IMR-90 (cell line): ENCODE results near the gene SERPINA3. TPM values are rescaled to one million over a fixed set of nuclear protein-coding genes. Genes with fewer than 3 reads are reported as not detected.

Experiments used
- ATAC-seq: fragments of 200-7000 bp; cut with Tn5 transposase; 2 replicates; pipeline ENCODE4 v1.9.1; 2020; ENCODE audit warnings: low read depth, mild to moderate bottlenecking, moderate library complexity
- BruUV-seq: library from RNA; stranded (reverse); fragments of 400-500 nt; replicated peaks from 2 replicates; lab custom pipeline; 2021; lab: Mats Ljungman, UMichigan
- CTCF ChIA-PET: fragments of 300-600 bp; formaldehyde crosslinking; extraction: SDS; loops from one replicate; lab custom pipeline; 2021; ENCODE audit warnings: antibody characterized with exemption; lab: Yijun Ruan, JAX
- POLR2A ChIA-PET: fragments of 300-600 bp; sonication (Branson Sonifier 250); formaldehyde crosslinking; loops from one replicate; lab custom pipeline; 2022; ENCODE audit warnings: antibody characterized with exemption; ENCODE audit not compliant: unreplicated experiment; lab: Charles Lee
- DNase-seq: peaks from one replicate; pipeline ENCODE4 v3.0.0; 2013
- H2AFZ ChIP-seq: replicated peaks from 2 replicates; pipeline ENCODE3; 2013; ENCODE audit warnings: low read length, mild to moderate bottlenecking; ENCODE audit not compliant: poor library complexity
- H2AK5ac ChIP-seq: 2 replicates; pipeline ENCODE4 v1.6.1; 2013; ENCODE audit warnings: low read depth, low read length, inconsistent platforms
- H2AK9ac ChIP-seq: replicated peaks from 2 replicates; pipeline ENCODE3; 2013; ENCODE audit warnings: mild to moderate bottlenecking, low read depth, low read length, moderate library complexity; ENCODE audit not compliant: poor library complexity
- H2BK120ac ChIP-seq: 2 replicates; pipeline ENCODE4 v1.6.1; 2013; ENCODE audit warnings: low read depth, low read length, inconsistent platforms
- H2BK15ac ChIP-seq: 3 replicates; pipeline ENCODE4 v1.6.1; 2013; ENCODE audit warnings: low read depth, low read length, inconsistent platforms
- H2BK20ac ChIP-seq: 2 replicates; pipeline ENCODE4 v1.6.1; 2013; ENCODE audit warnings: low read depth, mild to moderate bottlenecking, inconsistent platforms, low read length, moderate library complexity
- H2BK5ac ChIP-seq: 2 replicates; pipeline ENCODE4 v1.6.1; 2013; ENCODE audit warnings: mild to moderate bottlenecking, low read depth, low read length, inconsistent platforms; ENCODE audit not compliant: poor library complexity, severe bottlenecking
- H3K14ac ChIP-seq: replicated peaks from 2 replicates; pipeline ENCODE4 v1.6.1; 2013; ENCODE audit warnings: low read depth, low read length, inconsistent platforms
- H3K18ac ChIP-seq: 2 replicates; pipeline ENCODE4 v1.6.1; 2013; ENCODE audit warnings: low read depth, low read length, control low read depth
- H3K23ac ChIP-seq: 2 replicates; pipeline ENCODE4 v1.6.1; 2013; ENCODE audit warnings: low read depth, low read length, inconsistent platforms
- H3K27ac ChIP-seq: 2 replicates; pipeline ENCODE4 v1.5.1; 2013; ENCODE audit warnings: mild to moderate bottlenecking, control low read depth, low read length; ENCODE audit not compliant: insufficient read depth
- H3K27me3 ChIP-seq: 2 replicates; pipeline ENCODE4 v1.6.1; 2013; ENCODE audit warnings: low read length; ENCODE audit not compliant: control insufficient read depth, insufficient read depth
- H3K36me3 ChIP-seq: 2 replicates; pipeline ENCODE4 v1.6.1; 2013; ENCODE audit warnings: low read length, mixed read lengths; ENCODE audit not compliant: control insufficient read depth, insufficient read depth
- H3K4ac ChIP-seq: 2 replicates; pipeline ENCODE4 v1.6.1; 2013; ENCODE audit warnings: low read depth, low read length, inconsistent platforms
- H3K4me1 ChIP-seq: 2 replicates; pipeline ENCODE4 v1.6.1; 2013; ENCODE audit warnings: low read length, mixed read lengths; ENCODE audit not compliant: control insufficient read depth, insufficient read depth
- H3K4me2 ChIP-seq: 2 replicates; pipeline ENCODE4 v1.6.1; 2013; ENCODE audit warnings: low read depth, mild to moderate bottlenecking, control low read depth, low read length, moderate library complexity
- H3K4me3 ChIP-seq: 2 replicates; pipeline ENCODE4 v1.5.1; 2013; ENCODE audit warnings: low read depth, mild to moderate bottlenecking, control low read depth, low read length, moderate library complexity; ENCODE audit not compliant: insufficient read depth
- H3K56ac ChIP-seq: 2 replicates; pipeline ENCODE4 v1.6.1; 2013; ENCODE audit warnings: low read length, inconsistent platforms; ENCODE audit not compliant: insufficient read depth; ENCODE audit errors: extremely low read depth
- H3K79me1 ChIP-seq, 2 experiments: 2 replicates each; pipeline ENCODE4 v1.6.1; 2013; ENCODE audit warnings: low read length in 2 of 2, inconsistent platforms in 1 of 2, low read depth in 1 of 2
- H3K9ac ChIP-seq: 2 replicates; pipeline ENCODE4 v1.6.1; 2013; ENCODE audit warnings: low read depth, low read length, control low read depth
- H3K9me1 ChIP-seq: 2 replicates; pipeline ENCODE4 v1.6.1; 2013; ENCODE audit warnings: low read length, inconsistent platforms; ENCODE audit not compliant: insufficient read depth
- H3K9me3 ChIP-seq: 2 replicates; pipeline ENCODE4 v1.6.1; 2013; ENCODE audit warnings: low read length; ENCODE audit not compliant: control insufficient read depth, insufficient read depth
- H4K20me1 ChIP-seq: 2 replicates; pipeline ENCODE4 v1.6.1; 2013; ENCODE audit warnings: low read length, inconsistent platforms; ENCODE audit not compliant: insufficient read depth
- H4K5ac ChIP-seq: 2 replicates; pipeline ENCODE4 v1.6.1; 2013; ENCODE audit warnings: mild to moderate bottlenecking, low read depth, low read length, control low read depth
- H4K8ac ChIP-seq, 2 experiments: 2 replicates each; pipeline ENCODE4 v1.6.1; 2013; ENCODE audit warnings: low read depth in 2 of 2, low read length in 2 of 2, control low read depth in 1 of 2, inconsistent platforms in 1 of 2
- H4K91ac ChIP-seq: 2 replicates; pipeline ENCODE4 v1.6.1; 2013; ENCODE audit warnings: low read depth, low read length, inconsistent platforms; ENCODE audit not compliant: insufficient read depth
- BHLHE40 ChIP-seq: fragments of 150-350 bp; IDR thresholded peaks from 2 replicates; pipeline ENCODE4 v1.6.1; 2016; ENCODE audit warnings: mild to moderate bottlenecking, low read depth, low read length
- CEBPB ChIP-seq: IDR thresholded peaks from 2 replicates; pipeline ENCODE4 v1.6.1; 2012; ENCODE audit warnings: low read depth, low read length, improper control_type of control experiment
- CHD1 ChIP-seq: IDR thresholded peaks from 2 replicates; pipeline ENCODE4 v1.6.1; 2012; ENCODE audit warnings: low read depth, low read length, improper control_type of control experiment
- FOS ChIP-seq: fragments of 150-350 bp; IDR thresholded peaks from 2 replicates; pipeline ENCODE4 v1.6.1; 2016; ENCODE audit warnings: low read depth, low read length
- MAFK ChIP-seq: IDR thresholded peaks from 2 replicates; pipeline ENCODE4 v1.6.1; 2012; ENCODE audit warnings: low read depth, low read length, improper control_type of control experiment
- MAZ ChIP-seq: IDR thresholded peaks from 2 replicates; pipeline ENCODE4 v1.6.1; 2012; ENCODE audit warnings: low read depth, mild to moderate bottlenecking, low read length, improper control_type of control experiment, moderate library complexity, borderline replicate concordance
- POLR2A ChIP-seq: IDR thresholded peaks from 2 replicates; pipeline ENCODE4 v1.6.1; 2012; ENCODE audit warnings: mild to moderate bottlenecking, low read depth, low read length
- RAD21 ChIP-seq: IDR thresholded peaks from 2 replicates; pipeline ENCODE4 v1.6.1; 2012; ENCODE audit warnings: low read length, improper control_type of control experiment
- RCOR1 ChIP-seq: IDR thresholded peaks from 2 replicates; pipeline ENCODE4 v1.6.1; 2012; ENCODE audit warnings: mild to moderate bottlenecking, low read length, improper control_type of control experiment; ENCODE audit not compliant: insufficient replicate concordance
- RFX5 ChIP-seq: IDR thresholded peaks from 2 replicates; pipeline ENCODE4 v1.8.0; 2012; ENCODE audit warnings: low read depth, mild to moderate bottlenecking, low read length, moderate library complexity
- SMC3 ChIP-seq: fragments of 150-350 bp; IDR thresholded peaks from 2 replicates; pipeline ENCODE4 v1.6.1; 2016; ENCODE audit warnings: low read depth, mild to moderate bottlenecking, antibody characterized with exemption, low read length, moderate library complexity
- WGBS, 2 experiments: methylation state at CpG; one replicate each; pipeline versions ENCODE4 v1.1.5 to v1.1.7; 2013; ENCODE audit warnings: missing lambda C conversion rate in 2 of 2; ENCODE audit not compliant: insufficient read length in 1 of 2; ENCODE audit errors: extremely low coverage in 2 of 2; 5-methylcytosine and 5-hydroxymethylcytosine counted together
- dilution Hi-C: fragments of 300-500 bp; cut with HindIII; formaldehyde crosslinking; loops from one replicate; pipeline ENCODE4 v1.14.3; 2018; ENCODE audit warnings: low sequenced_read_pairs; ENCODE audit not compliant: unreplicated experiment
- in situ Hi-C: fragments of 300-500 bp; cut with MboI; formaldehyde crosslinking; loops from 3 replicates; pipeline ENCODE4 v1.14.3; 2019; ENCODE audit warnings: low sequenced_read_pairs, inconsistent platforms, mixed read lengths
- intact Hi-C: fragments of 100-400 bp; cut with micrococcal nuclease; formaldehyde crosslinking; loops from 2 replicates; pipeline ENCODE4 v1.10.0; 2022
- polyA plus RNA-seq, 3 experiments: library from polyadenylated mRNA; depleted of rRNA; stranded (reverse); fragments of >200 nt; gene quantifications; 2 replicates each; pipeline ENCODE4 v1.2.3, GENCODE V29; 2012; ENCODE audit warnings: low replicate concordance in 1 of 3
- total RNA-seq: library from RNA; depleted of rRNA; stranded (reverse); fragments of >200 nt; gene quantifications from 2 replicates; pipeline ENCODE4 v1.2.3, GENCODE V29; 2012
- TF ChIP-seq, protein P1 (sequence below): conservative IDR thresholded peaks from 2 replicates; pipeline ENCODE4 v1.5.1; 2012; ENCODE audit warnings: mild to moderate bottlenecking, low read depth, low read length, improper control_type of control experiment
- TF ChIP-seq, protein P2 (sequence below): fragments of 150-350 bp; IDR thresholded peaks from 2 replicates; pipeline ENCODE4 v1.6.1; 2016; ENCODE audit warnings: low read depth, mild to moderate bottlenecking, low read length, moderate library complexity, borderline replicate concordance
- TF ChIP-seq, protein P3 (sequence below): fragments of 150-350 bp; IDR thresholded peaks from 2 replicates; pipeline ENCODE4 v1.6.1; 2017; ENCODE audit warnings: mild to moderate bottlenecking, antibody characterized with exemption, low read length, low read depth

The SERPINA3 gene
- total and polyA plus RNA-seq, 2 of the 4 experiments (the other 2 are of a cell fraction): 0.36 to 0.48 TPM

DNA sequence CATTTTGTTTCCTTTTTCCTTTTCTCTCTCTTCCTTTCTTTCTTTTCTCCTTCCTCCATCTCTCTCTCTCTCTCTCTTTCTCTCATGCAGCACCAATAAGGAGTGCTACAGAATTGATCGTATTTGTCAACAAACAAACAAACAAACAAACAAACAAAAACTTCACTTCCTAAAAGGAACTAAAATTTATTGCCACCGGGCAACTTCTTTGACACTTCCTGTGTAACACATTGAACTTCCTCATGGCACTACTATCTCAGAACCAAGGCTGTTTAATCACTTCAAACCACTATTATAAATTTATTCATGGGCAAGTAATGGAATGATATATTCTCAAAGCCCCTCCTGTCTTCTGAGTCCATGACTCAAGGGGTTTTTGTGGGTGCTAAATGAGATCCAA, 51.3 kb downstream of the SERPINA3 start:
- BruUV-seq: no TSS peak
- dilution Hi-C loops: no loop called here
- Histone ChIP-seq H3K18ac (no peak overlapping the region), H3K27me3 (no peaks in the 10 kb centered on the region), H3K9me3 (no peaks in the 10 kb centered on the region), H3K4ac (no peak overlapping the region), H3K4me1 (peaks cover 2% of the 10 kb centered on the region; the same call in 1 of the 2 replicates), H4K5ac (no peak overlapping the region), H3K56ac (no peak overlapping the region), H3K79me1 (no peaks in the 10 kb centered on the region), H2AK9ac (no peak overlapping the region), H2BK120ac (no peak overlapping the region), H4K20me1 (no peaks in the 10 kb centered on the region), H3K27ac (no peak overlapping the region), H4K91ac (no peak overlapping the region), H3K9ac (no peak overlapping the region), H4K8ac (no peak overlapping the region), H3K4me3 (no peak overlapping the region), H2AK5ac (no peak overlapping the region), H3K14ac (no peak overlapping the region), H3K23ac (no peak overlapping the region), H3K36me3 (no peaks in the 10 kb centered on the region), H2AFZ (no peak overlapping the region), H2BK5ac (no peak overlapping the region), H2BK15ac (no peak overlapping the region), H3K9me1 (no peaks in the 10 kb centered on the region), H3K4me2 (no peak overlapping the region), H2BK20ac (no peak overlapping the region)
- TF ChIP-seq, protein P1, sequence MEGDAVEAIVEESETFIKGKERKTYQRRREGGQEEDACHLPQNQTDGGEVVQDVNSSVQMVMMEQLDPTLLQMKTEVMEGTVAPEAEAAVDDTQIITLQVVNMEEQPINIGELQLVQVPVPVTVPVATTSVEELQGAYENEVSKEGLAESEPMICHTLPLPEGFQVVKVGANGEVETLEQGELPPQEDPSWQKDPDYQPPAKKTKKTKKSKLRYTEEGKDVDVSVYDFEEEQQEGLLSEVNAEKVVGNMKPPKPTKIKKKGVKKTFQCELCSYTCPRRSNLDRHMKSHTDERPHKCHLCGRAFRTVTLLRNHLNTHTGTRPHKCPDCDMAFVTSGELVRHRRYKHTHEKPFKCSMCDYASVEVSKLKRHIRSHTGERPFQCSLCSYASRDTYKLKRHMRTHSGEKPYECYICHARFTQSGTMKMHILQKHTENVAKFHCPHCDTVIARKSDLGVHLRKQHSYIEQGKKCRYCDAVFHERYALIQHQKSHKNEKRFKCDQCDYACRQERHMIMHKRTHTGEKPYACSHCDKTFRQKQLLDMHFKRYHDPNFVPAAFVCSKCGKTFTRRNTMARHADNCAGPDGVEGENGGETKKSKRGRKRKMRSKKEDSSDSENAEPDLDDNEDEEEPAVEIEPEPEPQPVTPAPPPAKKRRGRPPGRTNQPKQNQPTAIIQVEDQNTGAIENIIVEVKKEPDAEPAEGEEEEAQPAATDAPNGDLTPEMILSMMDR: no peak
- TF ChIP-seq BHLHE40: no peak
- no peak for TF ChIP-seq MAFK
- TF ChIP-seq, protein P2, sequence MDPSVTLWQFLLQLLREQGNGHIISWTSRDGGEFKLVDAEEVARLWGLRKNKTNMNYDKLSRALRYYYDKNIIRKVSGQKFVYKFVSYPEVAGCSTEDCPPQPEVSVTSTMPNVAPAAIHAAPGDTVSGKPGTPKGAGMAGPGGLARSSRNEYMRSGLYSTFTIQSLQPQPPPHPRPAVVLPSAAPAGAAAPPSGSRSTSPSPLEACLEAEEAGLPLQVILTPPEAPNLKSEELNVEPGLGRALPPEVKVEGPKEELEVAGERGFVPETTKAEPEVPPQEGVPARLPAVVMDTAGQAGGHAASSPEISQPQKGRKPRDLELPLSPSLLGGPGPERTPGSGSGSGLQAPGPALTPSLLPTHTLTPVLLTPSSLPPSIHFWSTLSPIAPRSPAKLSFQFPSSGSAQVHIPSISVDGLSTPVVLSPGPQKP: no peak
- no peak for TF ChIP-seq RAD21
- no peak for TF ChIP-seq RCOR1
- TF ChIP-seq CEBPB: no peak
- TF ChIP-seq FOS: no peak
- TF ChIP-seq RFX5: no peak
- no peak for TF ChIP-seq POLR2A
- TF ChIP-seq CHD1: no peak
- TF ChIP-seq SMC3: no peak
- TF ChIP-seq, protein P3, sequence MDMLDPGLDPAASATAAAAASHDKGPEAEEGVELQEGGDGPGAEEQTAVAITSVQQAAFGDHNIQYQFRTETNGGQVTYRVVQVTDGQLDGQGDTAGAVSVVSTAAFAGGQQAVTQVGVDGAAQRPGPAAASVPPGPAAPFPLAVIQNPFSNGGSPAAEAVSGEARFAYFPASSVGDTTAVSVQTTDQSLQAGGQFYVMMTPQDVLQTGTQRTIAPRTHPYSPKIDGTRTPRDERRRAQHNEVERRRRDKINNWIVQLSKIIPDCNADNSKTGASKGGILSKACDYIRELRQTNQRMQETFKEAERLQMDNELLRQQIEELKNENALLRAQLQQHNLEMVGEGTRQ: no peak
- TF ChIP-seq MAZ: no peak
- ATAC-seq (no peak), DNase-seq (no peak)
- in situ Hi-C loops: no loop called here
- intact Hi-C loops: no loop called here
- ChIA-PET CTCF (no interaction called here), POLR2A (no interaction called here)
- WGBS, 2 experiments: no CpG with 5 or more reads among the region's 2 CpGs
